Stomach smooth muscle (tissue), 2 donors: ENCODE data around the gene PTGDS.

ENCODE experiments used
- H3K27ac ChIP-seq: one replicate; pipeline ENCODE4 v1.7.0; 2013; ENCODE audit warnings: mild to moderate bottlenecking, low read length, inconsistent platforms
- H3K27me3 ChIP-seq, 2 donors: one replicate each; pipeline ENCODE4 v1.7.0; 2013; ENCODE audit warnings: low read length in 2 of 2; ENCODE audit not compliant: insufficient read depth in 2 of 2, control insufficient read depth in 1 of 2
- H3K36me3 ChIP-seq, 2 donors: one replicate each; pipeline ENCODE4 v1.7.0; 2013; ENCODE audit warnings: low read length in 2 of 2; ENCODE audit not compliant: control insufficient read depth in 2 of 2, insufficient read depth in 2 of 2
- H3K4me1 ChIP-seq: one replicate; pipeline ENCODE4 v1.7.0; 2013; ENCODE audit warnings: low read length; ENCODE audit not compliant: control insufficient read depth, insufficient read depth
- H3K4me3 ChIP-seq, 2 donors: one replicate each; pipeline ENCODE4 v1.7.0; 2013; ENCODE audit warnings: low read length in 2 of 2
- H3K9ac ChIP-seq, 2 donors: one replicate each; pipeline ENCODE4 v1.7.0; 2013; ENCODE audit warnings: low read length in 2 of 2, mild to moderate bottlenecking in 1 of 2
- H3K9me3 ChIP-seq, 2 donors: one replicate each; pipeline ENCODE4 v1.7.0; 2013; ENCODE audit warnings: low read length in 2 of 2; ENCODE audit not compliant: control insufficient read depth in 2 of 2
- donor health status: healthy.
- donor health status: Pancreatic carcinoma.

Gene PTGDS

GRCh38 chr9:136946228-136947027 lies 30.9 kb upstream of the PTGDS start:
- no peaks in the 10 kb centered on the region for H3K27me3 ChIP-seq
- no peaks in the 10 kb centered on the region for H3K9me3 ChIP-seq
- H3K4me1 ChIP-seq: peaks cover 39% of the 10 kb centered on the region
- H3K36me3 ChIP-seq: peaks cover 11 to 12% of the 10 kb centered on the region in 2 donors
- no peak overlapping the region for H3K9ac ChIP-seq
- H3K4me3 ChIP-seq: no peak overlapping the region
- no peak overlapping the region for H3K27ac ChIP-seq

- no peak overlapping the region for H3K9ac ChIP-seq
- H3K4me1 ChIP-seq: peaks cover 39% of the 10 kb centered on the region
- peaks cover 4 to 6% of the 10 kb centered on the region in 2 donors for H3K36me3 ChIP-seq
- no peaks in the 10 kb centered on the region for H3K27me3 ChIP-seq
- H3K4me3 ChIP-seq: no peak overlapping the region
- H3K27ac ChIP-seq: no peak overlapping the region
- no peaks in the 10 kb centered on the region for H3K9me3 ChIP-seq
Observed at GRCh38 chr9:136947028-136947891, 30.0 kb upstream of the PTGDS start.

DNA sequence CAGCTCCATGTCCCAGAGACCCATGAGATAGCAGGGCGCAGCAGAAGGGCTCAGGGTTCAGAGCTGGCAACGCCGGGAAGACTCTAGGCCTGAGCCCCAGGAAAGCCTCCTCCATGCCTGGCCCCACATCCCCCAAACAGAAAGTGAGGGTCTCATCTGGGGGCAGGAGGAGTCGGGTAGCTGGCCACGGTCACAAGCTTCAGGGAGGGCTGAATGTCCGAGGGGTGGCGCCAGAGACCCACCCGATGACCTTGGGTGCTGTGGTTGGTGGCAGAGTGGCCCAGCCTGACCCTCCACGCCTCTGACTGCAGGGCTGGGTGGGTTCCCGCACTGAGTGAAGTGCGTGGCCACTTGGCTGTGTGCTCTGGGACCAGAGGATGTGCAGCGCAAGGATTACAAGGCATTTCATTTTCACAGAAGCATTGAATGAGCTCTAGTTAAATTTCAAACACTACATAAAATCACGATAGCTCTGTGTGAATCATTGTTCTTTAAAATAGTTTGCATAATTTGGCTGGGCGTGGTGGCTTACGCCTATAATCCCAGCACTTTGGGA lies 29.3 kb upstream of the PTGDS start:
- H3K27ac ChIP-seq: no peak overlapping the region
- no peak overlapping the region for H3K4me3 ChIP-seq
- no peaks in the 10 kb centered on the region for H3K27me3 ChIP-seq
- peaks cover 32% of the 10 kb centered on the region for H3K4me1 ChIP-seq
- no peaks in the 10 kb centered on the region for H3K36me3 ChIP-seq
- H3K9me3 ChIP-seq: no peaks in the 10 kb centered on the region
- H3K9ac ChIP-seq: no peak overlapping the region

GRCh38 chr9:136949239-136949816 lies 28.0 kb upstream of the PTGDS start:
- Histone ChIP-seq H3K9ac (peak overlapping the region; percentile 62 to 64), H3K27ac (peak overlapping the region; percentile 69), H3K4me1 (peaks cover 24% of the 10 kb centered on the region)

DNA sequence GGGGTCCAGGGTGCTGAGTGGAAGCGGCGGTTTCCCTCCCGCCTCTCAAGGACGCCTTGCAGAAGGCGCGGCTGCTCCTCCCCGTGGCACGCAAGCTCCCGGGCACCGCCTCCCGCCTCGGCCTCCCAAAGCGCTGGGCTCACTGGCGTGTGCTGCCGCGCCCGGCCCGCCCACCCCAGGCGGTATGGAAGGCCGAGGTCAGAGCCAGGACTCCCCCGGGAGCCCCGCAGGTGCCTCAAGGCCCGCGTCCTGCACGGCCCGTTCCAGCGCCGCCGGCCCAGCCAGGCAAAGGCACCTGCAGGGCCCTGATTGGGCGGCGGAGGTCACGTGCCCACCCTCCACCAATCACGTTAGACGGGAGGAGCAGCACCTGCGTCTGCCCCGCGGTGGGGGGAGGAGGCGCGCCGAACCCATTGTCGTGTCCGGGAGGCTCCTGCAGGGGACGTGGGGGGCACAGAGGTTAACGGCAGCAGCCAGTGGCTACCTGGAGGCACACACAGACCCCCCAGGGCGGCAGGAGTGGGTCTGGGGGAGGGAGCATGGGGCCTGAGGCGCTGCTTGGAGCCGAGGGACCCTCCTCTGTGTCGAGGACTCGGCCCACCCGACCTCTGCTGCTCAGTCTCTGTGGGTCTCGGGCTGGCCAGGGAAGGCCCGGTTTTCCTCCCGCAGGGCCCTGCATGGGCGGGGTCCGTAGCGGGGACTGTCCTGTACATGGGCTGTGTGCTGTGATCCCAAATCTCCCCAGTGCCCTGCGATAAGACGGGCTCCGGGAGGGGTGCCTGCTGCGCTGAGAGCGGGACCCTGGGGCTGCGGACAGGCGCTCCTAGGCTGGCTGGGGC lies 27.3 kb upstream of the PTGDS start:
- Histone ChIP-seq H3K4me3 (peak overlapping the region; percentile 77 to 81), H3K9me3 (no peaks in the 10 kb centered on the region), H3K27ac (peak overlapping the region; percentile 69), H3K4me1 (peaks cover 20% of the 10 kb centered on the region), H3K27me3 (no peaks in the 10 kb centered on the region), H3K9ac (peak overlapping the region; percentile 73 to 86), H3K36me3 (no peaks in the 10 kb centered on the region)

More at GRCh38 chr9:136949239-136949816, 28.0 kb upstream of the PTGDS start:
- Histone ChIP-seq H3K27me3 (no peaks in the 10 kb centered on the region), H3K9me3 (no peaks in the 10 kb centered on the region), H3K36me3 (no peaks in the 10 kb centered on the region), H3K4me3 (peak overlapping the region; percentile 77 to 81)

GRCh38 chr9:136950656-136951276 lies 26.5 kb upstream of the PTGDS start:
- H3K27me3 ChIP-seq: no peaks in the 10 kb centered on the region
- no peaks in the 10 kb centered on the region for H3K9me3 ChIP-seq
- peak overlapping the region; percentile 73 to 86 for H3K9ac ChIP-seq
- peaks cover 20% of the 10 kb centered on the region for H3K4me1 ChIP-seq
- peak overlapping the region; percentile 77 to 81 for H3K4me3 ChIP-seq
- no peaks in the 10 kb centered on the region for H3K36me3 ChIP-seq
- peak overlapping the region; percentile 69 for H3K27ac ChIP-seq

- no peaks in the 10 kb centered on the region for H3K36me3 ChIP-seq
- no peak within 1 kb of the TSS for H3K9ac ChIP-seq
- peaks cover 20% of the 10 kb centered on the region for H3K4me1 ChIP-seq
- H3K9me3 ChIP-seq: no peaks in the 10 kb centered on the region
- no peak within 1 kb of the TSS for H3K4me3 ChIP-seq
- H3K27ac ChIP-seq: no peak within 1 kb of the TSS
- no peaks in the 10 kb centered on the region for H3K27me3 ChIP-seq
Observed at GRCh38 chr9:136951541-136952320, 25.6 kb upstream of the PTGDS start, which contains the start of gene LCN12. Gene LCN12 (plus strand): TSS chr9:136952273. CDS start chr9:136952328, 55 bp downstream.

- H3K9ac ChIP-seq: no peak overlapping the region
- H3K4me1 ChIP-seq: peaks cover 20% of the 10 kb centered on the region
- H3K27ac ChIP-seq: no peak overlapping the region
- no peaks in the 10 kb centered on the region for H3K27me3 ChIP-seq
- no peaks in the 10 kb centered on the region for H3K9me3 ChIP-seq
- no peaks in the 10 kb centered on the region for H3K36me3 ChIP-seq
- no peak overlapping the region for H3K4me3 ChIP-seq
Observed at GRCh38 chr9:136952321-136952850, 24.9 kb upstream of the PTGDS start.
